C4-2B (cell line): ENCODE results near the gene CEP128.

Source experiments
- CTCF ChIP-seq: fragments of 450-650 bp; conservative IDR thresholded peaks from 2 replicates; pipeline ENCODE4 v1.5.1; 2017; ENCODE audit warnings: mild to moderate bottlenecking
- ZFX ChIP-seq: fragments of 450-650 bp; IDR thresholded peaks from 2 replicates; pipeline ENCODE4 v1.6.1; 2017

DNA sequence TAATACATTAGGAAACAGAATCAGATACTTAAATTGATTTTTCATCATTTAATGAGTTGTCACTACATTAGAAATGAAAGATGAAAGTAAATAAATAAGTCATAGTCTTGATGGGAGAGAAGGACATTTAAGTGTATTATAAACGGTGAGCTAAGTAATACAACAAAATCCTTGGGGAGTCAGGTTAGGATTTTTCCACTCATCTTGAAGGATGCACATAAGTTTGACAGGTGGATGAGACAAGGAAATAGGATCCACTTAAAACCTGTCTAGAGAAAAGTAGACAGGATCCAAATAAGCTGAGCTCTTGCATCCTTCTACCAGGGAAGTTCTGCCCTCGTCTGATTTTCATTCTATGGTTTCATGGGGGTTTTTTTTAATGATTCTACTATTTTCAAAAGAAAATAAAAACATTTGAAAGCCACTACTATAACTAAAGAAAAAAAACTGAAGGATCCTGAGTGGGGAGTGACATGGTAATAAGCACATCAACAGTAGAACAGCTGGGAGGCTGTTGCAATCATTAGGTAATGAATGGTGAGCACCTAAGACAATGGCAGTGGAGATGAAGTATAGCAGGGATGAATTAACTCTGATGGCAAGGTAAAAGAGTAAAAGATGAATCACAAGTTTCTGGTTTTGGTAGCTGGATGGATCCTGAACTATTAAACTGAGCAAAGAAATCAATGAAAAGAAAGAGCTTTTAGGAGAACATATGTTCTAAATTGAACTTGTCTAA lies 17.0 kb downstream of the CEP128 start:
- TF ChIP-seq ZFX (no peak), CTCF (no peak)
